Measurements from ENCODE around the gene ATP13A3.

ATP13A3 gene

GRCh38 chr3:194489736-194490612 is 3.2 kb upstream of the ATP13A3 start:
- H3K4me3 ChIP-seq (ENCODE audit: low read length) = no peak overlapping the region
- TF ChIP-seq, protein P1, sequence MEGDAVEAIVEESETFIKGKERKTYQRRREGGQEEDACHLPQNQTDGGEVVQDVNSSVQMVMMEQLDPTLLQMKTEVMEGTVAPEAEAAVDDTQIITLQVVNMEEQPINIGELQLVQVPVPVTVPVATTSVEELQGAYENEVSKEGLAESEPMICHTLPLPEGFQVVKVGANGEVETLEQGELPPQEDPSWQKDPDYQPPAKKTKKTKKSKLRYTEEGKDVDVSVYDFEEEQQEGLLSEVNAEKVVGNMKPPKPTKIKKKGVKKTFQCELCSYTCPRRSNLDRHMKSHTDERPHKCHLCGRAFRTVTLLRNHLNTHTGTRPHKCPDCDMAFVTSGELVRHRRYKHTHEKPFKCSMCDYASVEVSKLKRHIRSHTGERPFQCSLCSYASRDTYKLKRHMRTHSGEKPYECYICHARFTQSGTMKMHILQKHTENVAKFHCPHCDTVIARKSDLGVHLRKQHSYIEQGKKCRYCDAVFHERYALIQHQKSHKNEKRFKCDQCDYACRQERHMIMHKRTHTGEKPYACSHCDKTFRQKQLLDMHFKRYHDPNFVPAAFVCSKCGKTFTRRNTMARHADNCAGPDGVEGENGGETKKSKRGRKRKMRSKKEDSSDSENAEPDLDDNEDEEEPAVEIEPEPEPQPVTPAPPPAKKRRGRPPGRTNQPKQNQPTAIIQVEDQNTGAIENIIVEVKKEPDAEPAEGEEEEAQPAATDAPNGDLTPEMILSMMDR (conservative IDR thresholded peaks at IDR 0.05; ENCODE audit: low read length) = no peak
- DNase-seq (ENCODE audit: low read depth) = peak; percentile 55

DNA sequence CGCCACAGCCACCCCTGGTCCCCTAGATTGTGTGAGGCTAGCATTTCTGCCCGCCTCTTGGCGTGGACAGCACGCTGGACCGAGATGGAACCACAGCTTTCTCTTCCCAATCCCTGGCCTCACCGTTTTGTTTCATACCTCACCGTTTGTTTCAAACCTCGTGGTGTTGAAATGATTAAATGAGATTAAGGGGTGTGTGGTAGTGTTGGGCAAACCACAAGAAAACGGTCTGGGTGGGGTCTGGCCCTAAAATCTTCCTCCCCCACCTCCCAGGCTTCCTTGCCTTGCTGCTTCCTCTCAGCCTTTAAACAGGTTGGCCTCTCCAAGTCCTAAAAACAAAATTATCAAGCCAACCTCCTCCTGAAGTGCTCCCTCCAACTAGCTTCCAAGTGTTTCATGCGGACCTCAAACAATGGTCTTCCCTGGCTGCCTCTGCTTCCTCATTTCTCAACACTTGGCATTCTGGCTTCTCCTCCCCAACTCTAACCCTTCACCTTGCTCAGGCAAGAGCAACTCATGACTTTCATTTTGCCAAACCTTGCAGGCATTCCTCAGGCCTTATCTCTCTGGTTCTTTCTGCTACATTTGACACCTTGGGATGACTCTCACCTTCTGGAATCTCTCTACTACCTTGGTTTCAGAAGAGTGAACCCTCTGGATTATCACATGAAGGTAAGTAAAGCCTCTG is 1.4 kb upstream of the ATP13A3 start:
- H3K4me3 ChIP-seq (ENCODE audit: low read length) = no peak overlapping the region
- DNase-seq (ENCODE audit: low read depth) = no peak
- TF ChIP-seq, protein P1 (conservative IDR thresholded peaks at IDR 0.05; ENCODE audit: low read length) = no peak

GRCh38 chr3:194487289-194488054 is 670 bp upstream of the ATP13A3 start:
- H3K4me3 ChIP-seq (ENCODE audit: low read length) = peak overlapping the region; percentile 59
- TF ChIP-seq, protein P1 (conservative IDR thresholded peaks at IDR 0.05; ENCODE audit: low read length) = no peak
- no peak for DNase-seq (ENCODE audit: low read depth)

GRCh38 chr3:194485881-194486539 is 792 bp downstream of the ATP13A3 start:
- TF ChIP-seq, protein P1 (conservative IDR thresholded peaks at IDR 0.05; ENCODE audit: low read length) = peak; percentile 35
- H3K4me3 ChIP-seq (ENCODE audit: low read length) = peak overlapping the region; percentile 95
- DNase-seq (ENCODE audit: low read depth) = no peak

GRCh38 chr3:194485468-194485880 is 1.3 kb downstream of the ATP13A3 start:
- peak; percentile 70 for DNase-seq (ENCODE audit: low read depth)
- H3K4me3 ChIP-seq (ENCODE audit: low read length) = peak overlapping the region; percentile 95
- TF ChIP-seq, protein P1 (conservative IDR thresholded peaks at IDR 0.05; ENCODE audit: low read length) = no peak

DNA sequence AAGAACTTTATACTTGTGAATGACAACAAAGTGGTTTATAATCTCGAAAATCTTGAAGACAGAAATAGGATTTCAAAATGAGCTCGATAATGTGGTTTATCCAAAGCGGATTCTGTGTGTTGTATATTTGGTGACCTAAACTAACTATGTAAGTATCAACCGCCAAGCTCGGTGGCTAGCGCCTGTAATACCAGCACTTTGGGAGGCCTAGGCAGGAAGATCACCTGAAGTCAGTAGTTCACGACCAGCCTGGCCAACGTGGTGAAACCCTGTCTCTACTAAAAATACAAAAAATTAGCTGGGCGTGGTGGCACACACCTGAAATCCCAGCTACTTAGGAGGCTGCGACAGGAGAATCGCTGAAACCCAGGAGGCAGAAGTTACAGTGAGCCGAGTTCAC is 2.2 kb downstream of the ATP13A3 start:
- TF ChIP-seq, protein P1 (conservative IDR thresholded peaks at IDR 0.05; ENCODE audit: low read length) = no peak
- no peak for DNase-seq (ENCODE audit: low read depth)
- peak overlapping the region; percentile 95 for H3K4me3 ChIP-seq (ENCODE audit: low read length)
